HepG2 (cell line): Measurements from ENCODE around the gene TEAD1. TPM values are rescaled to one million over a fixed set of nuclear protein-coding genes. Genes with fewer than 3 reads are reported as not detected.

Experiments
- ETV5 ChIP-seq: IDR thresholded peaks from 2 replicates; pipeline ENCODE4 v1.6.1; 2018; ENCODE audit warnings: missing biosample characterization, missing genetic modification reagents, inconsistent platforms, borderline replicate concordance
- HNF1B ChIP-seq: sonication (generic); formaldehyde crosslinking; IDR thresholded peaks from 2 replicates; pipeline ENCODE4 v1.5.1; 2020; ENCODE audit warnings: mild to moderate bottlenecking, moderate library complexity, missing genetic modification reagents
- KDM2A ChIP-seq: sonication (generic); formaldehyde crosslinking; IDR thresholded peaks from 2 replicates; pipeline ENCODE4 v1.4.0; 2020; ENCODE audit warnings: low read depth, missing genetic modification reagents, borderline replicate concordance
- POLR2G ChIP-seq: fragments of 200-400 bp; formaldehyde crosslinking; IDR thresholded peaks from 2 replicates; pipeline ENCODE4 v1.6.1; 2018; ENCODE audit warnings: mild to moderate bottlenecking, low read depth, low read length, moderate library complexity
- PRDM15 ChIP-seq: sonication (generic); formaldehyde crosslinking; IDR thresholded peaks from 2 replicates; pipeline ENCODE4 v1.4.0; 2020; ENCODE audit warnings: missing genetic modification reagents
- SALL1 ChIP-seq: sonication (generic); formaldehyde crosslinking; IDR thresholded peaks from 2 replicates; pipeline ENCODE4 v1.8.0; 2022; ENCODE audit warnings: mild to moderate bottlenecking, missing genetic modification reagents
- ZBTB4 ChIP-seq: sonication (generic); formaldehyde crosslinking; IDR thresholded peaks from 2 replicates; pipeline ENCODE4 v1.4.0; 2020; ENCODE audit warnings: missing genetic modification reagents, mild to moderate bottlenecking, borderline replicate concordance
- ZNF280D ChIP-seq: sonication (generic); formaldehyde crosslinking; IDR thresholded peaks from 2 replicates; pipeline ENCODE4 v1.5.1; 2020; ENCODE audit warnings: mild to moderate bottlenecking, missing genetic modification reagents
- ZNF512B ChIP-seq: sonication (generic); formaldehyde crosslinking; IDR thresholded peaks from 2 replicates; pipeline ENCODE4 v1.5.1; 2020; ENCODE audit warnings: missing genetic modification reagents, mild to moderate bottlenecking, borderline replicate concordance
- ZNF792 ChIP-seq: IDR thresholded peaks from 2 replicates; pipeline ENCODE4 v1.6.1; 2016
- polyA plus RNA-seq, 8 experiments: library from polyadenylated mRNA; depleted of rRNA in 3 of 8; stranded (reverse) in 7 of 8; unstranded in 1 of 8; fragments of >200 nt; fragmentation: Illumina TruSeq in 4 of 8; extraction: Trizol in 4 of 8; gene quantifications; 2 replicates each; pipeline versions ENCODE4 v1.2.1 to v1.2.3, GENCODE V29; 2011 to 2016; ENCODE audit warnings: low read depth in 4 of 8, missing spikeins in 1 of 8, mixed read lengths in 1 of 8; ENCODE audit not compliant: insufficient read depth in 1 of 8
- total RNA-seq, 5 experiments: library from RNA; depleted of rRNA; stranded (reverse); fragments of >200 nt; fragmentation: Illumina TruSeq; extraction: Trizol; gene quantifications; 2 replicates each; pipeline ENCODE4 v1.2.3, GENCODE V29; 2016; ENCODE audit warnings: low read depth in 1 of 5

The TEAD1 gene
- total and polyA plus RNA-seq, 2 of the 13 experiments (the other 11 are each of a cell fraction or from before 2014, with no cell fraction given): 20.1 to 30.5 TPM

- TF ChIP-seq PRDM15 (CRISPR knock-in tag): peak; percentile 18; the same call in 1 of the 2 replicates
- TF ChIP-seq ETV5 (CRISPR knock-in tag): peak; percentile 54; the same call in 1 of the 2 replicates
- TF ChIP-seq ZNF280D (CRISPR knock-in tag): peak; percentile 22; the same call in 1 of the 2 replicates
- no peak for TF ChIP-seq ZNF512B (CRISPR knock-in tag)
- TF ChIP-seq KDM2A (CRISPR knock-in tag): peak; percentile 33; the same call in 1 of the 2 replicates
- 0 out of 2 replicates have a peak, but pooled peaks have one; percentile 15 for TF ChIP-seq HNF1B (CRISPR knock-in tag)
- 0 out of 2 replicates have a peak, but pooled peaks have one; percentile 52 for TF ChIP-seq ZBTB4 (CRISPR knock-in tag)
- TF ChIP-seq ZNF792 (CRISPR knock-in tag): no peak
- TF ChIP-seq POLR2G: peak; percentile 63
- TF ChIP-seq SALL1 (CRISPR knock-in tag): 0 out of 2 replicates have a peak, but pooled peaks have one; percentile 26
Observed at GRCh38 chr11:12693479-12694182, 19.4 kb downstream of the TEAD1 start (continued).
